Pancreas (tissue), 10 donors: ENCODE measurements around the gene KIF24. TPM values are rescaled to one million over a fixed set of nuclear protein-coding genes. Genes with fewer than 3 reads are reported as not detected.

ENCODE experiments used
- ATAC-seq, 4 donors: fragments of 200-7000 bp; cut with Tn5 transposase; one replicate each; pipeline versions ENCODE4 v1.8.0 to v1.9.1; 2020; ENCODE audit warnings: mild to moderate bottlenecking in 4 of 4, moderate library complexity in 4 of 4
- DNase-seq, 6 donors: peaks; one replicate each; pipeline ENCODE4 v3.0.0-alpha.2; 2020
- FAIRE-seq: peaks from 2 replicates; lab custom pipeline; 2012; peaks lifted over from hg19 to GRCh38; lab: Jason Lieb, UNC
- H3K27ac ChIP-seq, 4 donors: fragments of 200-600 bp; sonication (generic); 1 replicate in 3 of 4; 2 replicates in 1 of 4; pipeline versions ENCODE4 v1.5.0 to v1.8.0; 2020
- H3K27me3 ChIP-seq, 4 donors: fragments of 200-600 bp; one replicate each; pipeline ENCODE4 v1.8.0; 2021
- H3K36me3 ChIP-seq, 3 donors: fragments of 200-600 bp; sonication (generic) in 1 of 3; one replicate each; pipeline versions ENCODE4 v1.5.0 to v1.8.0; 2020 to 2021
- H3K4me1 ChIP-seq, 3 donors: fragments of 200-600 bp; one replicate each; pipeline ENCODE4 v1.8.0; 2021
- H3K4me3 ChIP-seq, 4 donors: fragments of 200-600 bp; sonication (generic) in 2 of 4; one replicate each; pipeline versions ENCODE4 v1.5.0 to v1.8.0; 2020 to 2021
- H3K9me3 ChIP-seq, 4 donors: fragments of 200-600 bp; one replicate each; pipeline ENCODE4 v1.8.0; 2021
- WGBS, 2 donors: extraction: QIAGEN DNeasy Blood & Tissue Kit; methylation state at CpG; one replicate each; pipeline ENCODE4 v1.1.7; 2013; 5-methylcytosine and 5-hydroxymethylcytosine counted together
- intact Hi-C, 3 donors: fragments of 100-400 bp; cut with DNase I; formaldehyde crosslinking; loops; one replicate each; pipeline versions ENCODE4 v1.11.1 to v1.14.2; 2022
- polyA plus RNA-seq, 2 donors: library from polyadenylated mRNA; stranded (reverse); fragments of 200-250 nt; gene quantifications; one replicate each; pipeline ENCODE4 v1.2.3, GENCODE V29; 2013
- total RNA-seq, 6 donors: library from RNA; stranded (reverse); fragmentation: NEBNext Ultra II Directional in 4 of 6; extraction: Animal tissue kit (Norgen Biotek cat#: 25700) in 4 of 6; gene quantifications; one replicate each; pipeline versions ENCODE4 v1.2.1 to v1.2.4, GENCODE V29; 2021 to 2023
- TF ChIP-seq, protein P1 (sequence below), 4 donors: fragments of 200-600 bp; sonication (generic) in 3 of 4; IDR thresholded peaks; one replicate each; pipeline versions ENCODE4 v1.5.0 to v1.8.0; 2021; ENCODE audit warnings: antibody characterized with exemption in 4 of 4
- donor health status: healthy with polysubstance abuse.
- donor health status: DM: no; HTN: no; CAD: no; lungs with moderate emphysema.
- donor health status: DM: no; HTN: no; CAD: no.
- donor health status: control.
- donor health status: control.
- donor health status: Bipolar disorder and iron deficiency.
- donor health status: DM: yes; HTN: yes; CAD: no.
- donor health status: DM: no; HTN: no; CAD: no.
- donor health status: DM: no; HTN: no; CAD: no.
- donor health status: DM: yes; HTN: yes; CAD: no.

KIF24 gene
- total and polyA plus RNA-seq, 8 donors: 0.37 to 0.69 (median 0.47) TPM

DNA sequence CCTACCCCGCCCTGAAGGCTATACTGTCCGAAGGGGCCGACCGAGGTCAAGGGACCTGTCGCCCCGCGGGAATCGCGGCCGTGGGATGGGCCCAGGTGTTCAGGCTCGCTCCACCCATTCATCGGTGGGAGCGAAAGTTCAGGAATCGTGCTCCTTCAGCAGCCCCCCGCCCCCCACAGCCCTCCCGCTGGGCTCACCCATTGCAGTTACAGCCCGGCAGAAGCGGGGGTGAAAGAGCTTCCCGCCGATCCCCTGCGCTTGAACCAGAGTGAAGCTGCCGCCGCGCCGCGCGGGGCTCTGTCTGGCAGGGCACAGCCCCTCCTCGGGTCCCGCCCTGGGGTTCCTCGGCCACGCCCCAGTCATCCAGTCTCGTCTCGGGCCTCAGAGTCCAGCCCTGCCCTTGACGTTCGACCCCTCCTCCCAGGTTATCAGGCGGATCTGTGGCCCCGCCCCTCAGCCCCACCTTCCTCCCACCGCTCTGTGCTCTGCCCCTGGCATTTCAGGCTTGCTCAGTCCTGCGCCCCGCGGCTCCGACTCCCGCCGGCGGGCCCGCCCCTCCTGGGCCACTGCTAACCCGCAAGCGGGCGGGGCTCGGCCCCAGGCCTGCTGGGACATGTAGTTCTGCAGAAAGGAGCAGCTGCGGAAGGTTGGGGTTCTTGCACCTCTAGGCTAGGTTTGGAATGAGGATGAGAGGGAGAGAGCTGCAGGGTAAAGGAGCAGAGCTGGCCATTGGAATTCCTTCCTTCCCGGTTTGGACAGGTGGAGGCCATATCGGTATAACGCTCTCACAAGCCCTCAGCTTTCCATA is 47.7 kb upstream of the KIF24 start, which contains the start of gene MYORG:
MYORG (minus strand) TSS at position 303 of the 808 bp plus-strand sequence. CDS start 3,955 bp downstream, outside the sequence.
- Histone ChIP-seq H3K4me1 (peaks cover 11 to 23% (median 16%) of the 10 kb centered on the region in 3 donors), H3K36me3 (peaks cover 0 to 5% (median 5%) of the 10 kb centered on the region in 3 donors), H3K27me3 (no peaks in the 10 kb centered on the region), H3K9me3 (no peaks in the 10 kb centered on the region), H3K27ac (peak within 1 kb of the TSS; percentile 60 to 91 (median 76)), H3K4me3 (peak within 1 kb of the TSS; percentile 47 to 73 (median 54))
- ATAC-seq (peak; percentile 77 to 83 (median 80)), DNase-seq (peak; percentile 96 to 99 (median 98)), FAIRE-seq (peak; percentile 84)
- WGBS, 2 donors: 0% methylated on average over 53 to 54 of the region's 54 CpGs
- intact Hi-C loops: loop anchor here in 2 of 3 donors (2.0 to 5.0 kb wide), 2 partner anchors 42 to 44 kb away; no protein-coding TSS in a partner anchor
- TF ChIP-seq, protein P1, sequence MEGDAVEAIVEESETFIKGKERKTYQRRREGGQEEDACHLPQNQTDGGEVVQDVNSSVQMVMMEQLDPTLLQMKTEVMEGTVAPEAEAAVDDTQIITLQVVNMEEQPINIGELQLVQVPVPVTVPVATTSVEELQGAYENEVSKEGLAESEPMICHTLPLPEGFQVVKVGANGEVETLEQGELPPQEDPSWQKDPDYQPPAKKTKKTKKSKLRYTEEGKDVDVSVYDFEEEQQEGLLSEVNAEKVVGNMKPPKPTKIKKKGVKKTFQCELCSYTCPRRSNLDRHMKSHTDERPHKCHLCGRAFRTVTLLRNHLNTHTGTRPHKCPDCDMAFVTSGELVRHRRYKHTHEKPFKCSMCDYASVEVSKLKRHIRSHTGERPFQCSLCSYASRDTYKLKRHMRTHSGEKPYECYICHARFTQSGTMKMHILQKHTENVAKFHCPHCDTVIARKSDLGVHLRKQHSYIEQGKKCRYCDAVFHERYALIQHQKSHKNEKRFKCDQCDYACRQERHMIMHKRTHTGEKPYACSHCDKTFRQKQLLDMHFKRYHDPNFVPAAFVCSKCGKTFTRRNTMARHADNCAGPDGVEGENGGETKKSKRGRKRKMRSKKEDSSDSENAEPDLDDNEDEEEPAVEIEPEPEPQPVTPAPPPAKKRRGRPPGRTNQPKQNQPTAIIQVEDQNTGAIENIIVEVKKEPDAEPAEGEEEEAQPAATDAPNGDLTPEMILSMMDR (IDR thresholded peaks at IDR 0.05): no peak

DNA sequence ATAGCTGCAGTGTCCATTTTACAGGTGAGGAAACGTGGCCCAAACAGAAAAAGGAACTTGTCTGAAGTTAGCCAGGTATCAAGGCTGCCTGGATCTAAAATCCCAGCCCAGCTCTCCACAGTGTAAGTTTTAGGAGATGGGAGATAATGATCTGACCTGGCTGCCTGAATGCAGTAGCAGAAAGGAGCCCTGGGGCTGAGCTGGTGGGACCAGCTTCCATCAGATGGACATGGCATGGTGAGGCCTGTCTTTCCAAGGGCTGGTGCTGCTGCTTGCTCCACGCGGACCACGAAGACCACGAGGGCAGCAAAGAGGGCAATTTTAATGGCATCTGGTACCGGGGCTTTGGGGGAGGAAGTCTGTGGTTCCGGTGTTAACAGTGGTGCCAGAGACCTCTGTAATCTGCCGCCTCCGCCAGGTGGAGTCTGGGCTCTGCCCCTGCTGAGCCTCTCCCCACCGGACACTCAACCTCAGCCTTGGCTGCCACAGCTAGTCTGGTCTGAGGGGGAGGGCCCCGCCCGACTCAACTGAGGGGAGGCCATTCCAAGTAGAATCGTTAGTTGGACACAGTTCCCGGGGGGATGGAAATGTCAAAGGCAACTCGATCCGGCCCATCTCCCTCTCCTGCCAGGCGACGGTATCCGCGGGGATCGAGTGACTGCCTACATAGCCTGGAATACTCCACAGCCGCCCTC is 47.0 kb upstream of the KIF24 start:
- 5% methylated on average over 22 of the region's 22 CpGs for WGBS, 2 donors
- ATAC-seq: peak; percentile 33 to 56 (median 44)
- intact Hi-C loops: loop anchor here in 2 of 3 donors (2.0 to 5.0 kb wide), 2 partner anchors 41 to 44 kb away; no protein-coding TSS in a partner anchor

DNA sequence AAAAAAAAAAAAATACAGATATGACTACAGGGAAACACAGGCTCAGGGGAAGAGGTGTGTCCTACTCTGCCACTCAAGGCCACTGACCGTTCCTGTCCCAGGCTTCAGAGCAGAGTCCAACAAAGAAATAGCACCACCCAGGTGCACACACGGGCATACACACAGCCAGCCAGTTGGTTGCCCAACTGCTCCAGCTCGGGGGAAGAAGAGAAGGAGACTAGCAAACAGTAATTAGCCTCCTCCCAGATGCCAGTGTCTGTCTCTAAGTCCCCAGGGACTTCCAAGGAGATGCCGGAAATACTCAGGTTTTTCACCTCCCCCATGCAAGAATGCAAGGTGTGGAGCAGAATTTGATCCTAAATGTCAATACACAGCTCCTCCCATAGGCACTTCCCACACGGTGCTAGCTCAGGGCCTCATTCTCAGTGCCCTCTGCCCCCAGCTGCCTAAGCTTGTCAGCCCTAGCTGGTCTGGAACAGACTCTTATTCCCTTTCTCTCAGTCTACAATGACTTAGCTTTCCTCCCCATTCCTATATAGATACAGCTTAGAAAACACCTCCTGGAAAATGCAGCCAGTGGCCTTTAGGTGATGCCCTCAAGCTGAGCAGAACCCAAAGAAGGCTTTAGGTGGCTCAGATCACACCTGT is 46.0 kb upstream of the KIF24 start:
- H3K27ac ChIP-seq: peak overlapping the region; percentile 22 to 91 (median 69)
- peak; percentile 36 to 62 (median 54) for ATAC-seq
- H3K4me3 ChIP-seq: peak overlapping the region in 1 of 4 donors; percentile 73

More for the DNA sequence above, 47.0 kb upstream of the KIF24 start:
- Histone ChIP-seq H3K9me3 (no peaks in the 10 kb centered on the region), H3K4me1 (peaks cover 11 to 23% (median 16%) of the 10 kb centered on the region in 3 donors), H3K27ac (peak overlapping the region; percentile 54 to 91 (median 76)), H3K27me3 (no peaks in the 10 kb centered on the region), H3K36me3 (peaks cover 0 to 13% (median 5%) of the 10 kb centered on the region in 3 donors), H3K4me3 (peak overlapping the region; percentile 47 to 73 (median 54))
- TF ChIP-seq, protein P1 (IDR thresholded peaks at IDR 0.05): no peak
- peak; percentile 64 to 84 (median 76) for DNase-seq
- no peak for FAIRE-seq

DNA sequence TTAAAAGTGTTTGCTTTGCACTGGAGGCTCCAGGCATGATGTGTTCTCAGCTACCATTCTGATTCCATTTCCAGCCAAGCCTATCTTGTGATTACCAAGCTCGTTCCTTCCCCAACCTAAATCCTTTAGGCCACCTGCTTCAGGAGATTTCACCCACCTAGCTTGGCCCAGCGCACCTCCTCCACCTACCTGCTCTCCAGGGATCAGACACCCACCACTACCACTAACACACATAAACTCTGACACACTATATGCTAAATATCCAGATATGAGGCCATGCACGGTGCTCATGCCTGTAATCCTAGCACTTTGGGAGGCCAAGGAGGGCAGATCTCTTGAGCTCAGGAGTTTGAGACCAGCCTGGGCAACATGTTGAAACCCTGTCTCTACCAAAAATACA is 45.3 kb upstream of the KIF24 start:
- FAIRE-seq (no peak), DNase-seq (no peak), ATAC-seq (no peak)
- 50 to 53% methylated on average over 3 of the region's 3 CpGs for WGBS, 2 donors
- Histone ChIP-seq H3K9me3 (no peaks in the 10 kb centered on the region), H3K4me3 (no peak overlapping the region), H3K27ac (peak overlapping the region in 2 of 4 donors; percentile 87 to 91), H3K27me3 (no peaks in the 10 kb centered on the region), H3K4me1 (peaks cover 11 to 15% (median 11%) of the 10 kb centered on the region in 3 donors), H3K36me3 (peaks cover 0 to 29% (median 10%) of the 10 kb centered on the region in 3 donors)
- intact Hi-C loops: no loop called here
- TF ChIP-seq, protein P1 (IDR thresholded peaks at IDR 0.05): no peak

More for the DNA sequence above, 46.0 kb upstream of the KIF24 start:
- DNase-seq: peak; percentile 70 to 82 (median 78)
- H3K36me3 ChIP-seq: peaks cover 0 to 23% (median 6%) of the 10 kb centered on the region in 3 donors
- H3K9me3 ChIP-seq: no peaks in the 10 kb centered on the region
- FAIRE-seq: peak; percentile 23
- 10 to 14% methylated on average over 5 of the region's 5 CpGs for WGBS, 2 donors
- intact Hi-C loops: loop anchor here in 1 of 3 donors (5.0 kb wide), 1 partner anchor 43 kb away; no protein-coding TSS in a partner anchor
- H3K27me3 ChIP-seq: no peaks in the 10 kb centered on the region
- peaks cover 11 to 21% (median 11%) of the 10 kb centered on the region in 3 donors for H3K4me1 ChIP-seq
- TF ChIP-seq, protein P1 (IDR thresholded peaks at IDR 0.05): no peak
